GM12875 (cell line): ENCODE results near the gene TRMT44.

Experiments used
- H3K4me3 ChIP-seq: one replicate; pipeline ENCODE4 v1.5.1; 2011; ENCODE audit warnings: low read depth, low read length, control low read depth
- TF ChIP-seq, protein P1 (sequence below): IDR thresholded peaks from 2 replicates; pipeline ENCODE4 v1.5.1; 2011; ENCODE audit warnings: low read depth, mild to moderate bottlenecking, control low read depth, inconsistent platforms, low read length, moderate library complexity, borderline replicate concordance; ENCODE audit not compliant: insufficient read depth

Gene TRMT44

DNA sequence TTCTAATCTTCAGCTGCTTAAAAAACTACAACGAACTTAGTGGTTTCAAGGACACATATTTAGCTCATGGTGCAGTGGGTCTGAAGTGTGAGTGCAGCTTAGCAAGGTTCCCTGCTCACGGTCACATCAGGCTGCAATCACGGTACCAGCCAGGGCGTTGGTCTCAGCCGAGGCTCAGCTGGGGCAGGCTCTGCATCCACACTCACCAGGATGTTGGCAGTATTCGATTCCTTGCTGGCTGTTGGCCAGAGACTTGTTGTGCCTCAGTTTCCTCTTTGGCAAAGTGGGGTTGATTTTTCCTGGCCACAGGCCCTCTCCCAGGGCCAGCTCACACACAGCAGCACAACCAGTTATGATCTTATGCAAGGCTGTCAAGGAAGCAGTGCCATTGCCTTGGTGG is 61.8 kb downstream of the TRMT44 start:
- no peak overlapping the region for H3K4me3 ChIP-seq
- TF ChIP-seq, protein P1, sequence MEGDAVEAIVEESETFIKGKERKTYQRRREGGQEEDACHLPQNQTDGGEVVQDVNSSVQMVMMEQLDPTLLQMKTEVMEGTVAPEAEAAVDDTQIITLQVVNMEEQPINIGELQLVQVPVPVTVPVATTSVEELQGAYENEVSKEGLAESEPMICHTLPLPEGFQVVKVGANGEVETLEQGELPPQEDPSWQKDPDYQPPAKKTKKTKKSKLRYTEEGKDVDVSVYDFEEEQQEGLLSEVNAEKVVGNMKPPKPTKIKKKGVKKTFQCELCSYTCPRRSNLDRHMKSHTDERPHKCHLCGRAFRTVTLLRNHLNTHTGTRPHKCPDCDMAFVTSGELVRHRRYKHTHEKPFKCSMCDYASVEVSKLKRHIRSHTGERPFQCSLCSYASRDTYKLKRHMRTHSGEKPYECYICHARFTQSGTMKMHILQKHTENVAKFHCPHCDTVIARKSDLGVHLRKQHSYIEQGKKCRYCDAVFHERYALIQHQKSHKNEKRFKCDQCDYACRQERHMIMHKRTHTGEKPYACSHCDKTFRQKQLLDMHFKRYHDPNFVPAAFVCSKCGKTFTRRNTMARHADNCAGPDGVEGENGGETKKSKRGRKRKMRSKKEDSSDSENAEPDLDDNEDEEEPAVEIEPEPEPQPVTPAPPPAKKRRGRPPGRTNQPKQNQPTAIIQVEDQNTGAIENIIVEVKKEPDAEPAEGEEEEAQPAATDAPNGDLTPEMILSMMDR: no peak

DNA sequence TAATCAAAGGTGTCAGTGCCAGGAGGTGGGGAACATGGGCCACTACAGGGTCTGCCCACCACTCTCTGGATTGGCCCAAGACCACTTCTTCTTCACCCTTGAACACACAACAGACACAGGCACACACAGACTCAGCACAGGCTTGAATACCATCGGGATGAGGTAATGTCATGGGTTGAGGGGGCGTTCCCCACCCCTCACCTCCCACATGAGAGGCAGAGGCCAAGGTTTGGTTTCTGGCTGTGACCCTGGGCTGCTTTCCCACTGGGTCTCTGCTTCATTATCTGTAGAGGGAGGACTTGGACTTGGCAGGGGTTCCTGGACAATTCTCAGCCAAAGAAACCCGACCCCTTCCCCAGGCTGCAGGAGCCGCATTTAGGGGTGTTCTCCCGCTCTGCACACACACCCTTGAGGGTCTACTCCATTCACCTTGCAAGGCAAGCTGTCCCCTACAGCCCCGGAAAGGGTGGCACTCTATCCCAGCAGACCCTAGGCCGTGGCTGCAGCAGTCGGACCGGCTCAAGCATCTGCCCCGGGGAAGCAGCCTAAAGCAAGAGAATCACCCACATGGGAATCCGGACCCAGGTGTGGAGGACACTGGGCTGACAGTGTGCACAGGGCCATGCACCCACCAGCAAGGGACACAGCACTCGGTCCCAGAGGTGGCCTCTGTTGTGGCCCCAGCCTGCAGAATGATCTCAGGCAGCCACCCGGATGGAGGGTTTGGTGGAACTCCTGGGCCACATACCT is 62.4 kb downstream of the TRMT44 start:
- H3K4me3 ChIP-seq: no peak overlapping the region
- TF ChIP-seq, protein P1: no peak

DNA sequence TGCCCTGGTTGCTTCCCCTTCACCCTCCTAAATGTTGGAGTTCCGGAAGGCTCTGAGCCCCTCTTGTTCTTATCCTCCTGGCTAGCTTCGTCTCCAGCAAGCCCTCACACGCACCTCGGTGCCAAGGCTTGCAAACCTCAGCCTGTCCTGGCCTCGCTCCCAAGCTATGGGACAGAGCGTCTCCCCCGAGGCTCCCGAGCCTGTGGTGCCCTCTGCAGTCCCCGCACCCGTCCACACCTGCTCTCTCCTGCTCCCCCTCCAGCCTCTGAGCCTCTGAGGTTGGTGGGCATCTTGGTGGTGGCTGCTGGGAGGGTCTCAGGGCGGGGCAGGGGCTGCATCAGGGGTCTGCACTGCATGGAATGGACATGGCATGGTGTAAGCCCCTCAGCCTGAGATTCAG is 63.2 kb downstream of the TRMT44 start:
- TF ChIP-seq, protein P1: no peak
- no peak overlapping the region for H3K4me3 ChIP-seq

DNA sequence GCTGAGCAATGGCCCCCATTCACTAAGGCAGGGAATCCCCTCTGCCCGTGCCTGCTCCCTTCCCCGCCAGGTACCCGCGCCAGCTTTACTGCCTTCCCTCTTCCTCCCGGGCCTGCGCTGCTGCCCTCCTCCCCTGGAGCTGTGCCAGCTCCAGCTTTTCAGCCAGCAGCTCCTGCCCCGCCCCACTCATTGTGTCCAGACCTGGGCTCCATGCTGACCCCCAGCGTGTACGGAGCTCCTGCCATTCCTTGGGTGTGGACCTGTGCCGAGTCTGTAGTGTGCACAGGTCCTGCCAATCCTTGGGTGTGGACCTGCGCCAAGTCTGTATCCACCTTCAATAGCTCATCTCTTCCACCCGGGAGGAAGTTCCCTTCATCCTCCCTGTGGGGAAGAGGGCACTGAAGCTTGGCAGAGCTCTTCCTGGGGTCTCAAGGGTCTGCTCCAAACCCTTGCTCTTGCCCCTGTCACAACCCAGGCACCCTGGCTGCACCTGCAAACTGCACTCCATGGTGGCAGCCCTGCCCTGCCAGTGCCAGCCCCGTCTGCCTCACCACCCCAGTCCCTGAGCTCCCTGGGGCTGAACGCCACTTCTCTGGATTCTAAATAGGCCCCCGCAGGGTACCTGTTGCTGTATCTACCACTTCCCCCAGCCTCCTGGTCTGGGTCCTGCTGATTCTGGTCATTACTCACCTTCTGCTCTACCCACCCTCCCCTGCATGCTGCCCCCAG is 63.9 kb downstream of the TRMT44 start:
- TF ChIP-seq, protein P1: no peak
- H3K4me3 ChIP-seq: no peak overlapping the region

DNA sequence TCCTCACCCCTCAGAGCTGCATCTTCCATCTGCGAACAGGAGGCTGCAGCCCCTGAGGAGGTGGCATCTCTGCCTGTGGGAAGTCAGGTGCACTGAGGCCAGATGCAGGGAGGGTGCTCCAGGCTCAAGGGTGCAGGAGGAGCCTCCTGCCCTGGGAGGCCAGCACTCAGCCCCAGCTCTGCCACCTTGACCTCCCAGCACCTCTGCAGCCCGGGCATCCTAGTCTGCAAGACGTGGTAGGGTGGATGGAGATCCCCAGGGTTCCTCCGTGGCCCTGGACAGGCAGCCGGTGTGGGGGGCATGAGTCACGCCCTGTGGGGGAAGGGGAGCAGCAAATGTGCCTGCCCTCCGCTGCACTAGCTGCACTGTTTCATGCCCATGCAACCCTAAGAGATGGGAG is 64.7 kb downstream of the TRMT44 start:
- TF ChIP-seq, protein P1: no peak
- no peak overlapping the region for H3K4me3 ChIP-seq

DNA sequence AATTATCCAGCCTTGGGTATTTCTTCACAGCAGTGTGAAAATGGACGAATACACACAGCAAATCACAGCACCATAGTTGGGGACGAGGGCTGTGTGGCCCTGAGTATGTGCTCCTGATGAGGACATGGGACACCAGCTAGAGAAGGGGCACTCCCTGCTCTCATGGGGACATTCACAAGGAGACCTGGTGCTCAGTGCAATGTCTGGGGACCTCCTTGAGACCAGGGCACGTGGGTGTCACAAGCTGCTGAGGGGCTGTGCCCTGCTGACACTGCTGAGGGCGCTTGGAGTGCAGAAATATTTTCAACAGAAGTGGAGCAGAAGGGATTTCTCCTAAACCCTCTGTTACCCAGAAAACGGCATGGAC is 65.4 kb downstream of the TRMT44 start:
- H3K4me3 ChIP-seq: no peak overlapping the region
- TF ChIP-seq, protein P1: no peak

DNA sequence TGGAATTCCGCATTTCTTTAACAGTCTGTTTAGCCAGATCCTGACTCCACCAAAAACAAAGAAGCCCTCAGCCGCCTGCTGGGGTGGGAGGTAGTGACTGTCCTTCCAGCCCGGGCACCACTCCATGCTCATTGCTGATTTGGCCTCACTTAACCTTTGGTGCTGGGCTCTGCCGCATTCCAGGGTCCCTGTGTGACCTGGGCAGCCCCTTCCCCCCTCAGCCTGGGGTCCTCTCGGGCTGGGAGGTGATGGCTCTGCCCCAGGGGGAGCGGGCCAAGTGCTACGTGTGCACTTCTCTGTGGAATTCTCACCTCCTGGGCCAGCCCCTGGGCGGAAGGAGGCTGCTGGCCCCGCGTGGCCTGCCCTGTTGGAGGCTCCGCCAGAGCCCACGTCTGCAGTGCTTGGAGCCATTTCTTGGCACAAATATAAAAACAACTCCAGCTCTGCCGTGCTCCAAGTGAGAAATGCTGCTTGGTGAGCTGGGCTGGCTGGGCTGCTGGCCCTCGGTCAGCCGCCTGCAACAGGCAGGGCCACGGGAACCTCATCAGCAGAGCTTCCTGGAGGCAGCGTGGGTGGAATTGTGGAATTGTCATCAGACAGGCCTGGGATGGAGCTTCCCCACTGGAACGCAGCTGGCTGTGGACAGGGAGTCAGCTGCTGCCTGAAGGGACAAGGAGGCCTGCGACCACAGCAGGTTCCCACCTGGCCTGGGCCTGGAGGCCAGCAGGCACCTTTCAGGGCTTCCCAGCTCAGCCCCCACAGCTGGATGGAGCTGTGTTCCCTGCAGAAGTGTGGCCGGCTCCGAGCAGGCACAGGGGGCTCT is 66.0 kb downstream of the TRMT44 start:
- H3K4me3 ChIP-seq: no peak overlapping the region
- TF ChIP-seq, protein P1: no peak
